ENCODE results near the gene NUP42. TPM values are rescaled to one million over a fixed set of nuclear protein-coding genes. Genes with fewer than 3 reads are reported as not detected.
A peak's percentile ranks its signal among the peaks of the same experiment; 100 is the strongest.

The NUP42 gene
- total and polyA plus RNA-seq, 10 of the 15 experiments (the other 5 are each of a cell fraction or from before 2014, with no cell fraction given) = 48.6 to 124 (median 74.3) TPM

GRCh38 chr7:23181684-23182553 lies at the start of gene NUP42 (continued):
- no peak for TF ChIP-seq BCL3 (IDR thresholded peaks at IDR 0.05; ENCODE audit: borderline replicate concordance, insufficient read depth, low read depth, low read length, poor library complexity, severe bottlenecking)
- no peak for TF ChIP-seq NFIC (IDR thresholded peaks at IDR 0.05; ENCODE audit: low read depth, low read length)
- no peak for TF ChIP-seq SREBF2 (IDR thresholded peaks at IDR 0.05; ENCODE audit: low read length)
- no peak for TF ChIP-seq JUNB (IDR thresholded peaks at IDR 0.05)
- peak; percentile 65 for TF ChIP-seq HCFC1 (IDR thresholded peaks at IDR 0.05; ENCODE audit: low read length)
- peak; percentile 94 for TF ChIP-seq RELB (IDR thresholded peaks at IDR 0.05; ENCODE audit: low read depth)
- TF ChIP-seq FOXK2 (IDR thresholded peaks at IDR 0.05) = no peak
- TF ChIP-seq SUPT20H (IDR thresholded peaks at IDR 0.05; ENCODE audit: borderline replicate concordance, control insufficient read depth, low read depth, low read length) = no peak
- no peak for TF ChIP-seq CTCF (IDR thresholded peaks at IDR 0.05 in 2 of 3, conservative IDR thresholded peaks at IDR 0.05 in 1 of 3; ENCODE audit: control insufficient read depth in 2 of 3, extremely low read depth in 1 of 3, insufficient read depth in 1 of 3, low read depth in 3 of 3, low read length in 3 of 3)
- no peak for TF ChIP-seq IRF3 (IDR thresholded peaks at IDR 0.05)
- peak; percentile 77; the same call in 1 of the 2 replicates for TF ChIP-seq CHD2 (IDR thresholded peaks at IDR 0.05; ENCODE audit: borderline replicate concordance, low read depth, low read length)
- TF ChIP-seq POLR2A (IDR thresholded peaks at IDR 0.05; ENCODE audit: low read depth, low read length) = peak; percentile 99
- TF ChIP-seq EED (IDR thresholded peaks at IDR 0.05; ENCODE audit: low read depth) = peak; percentile 35; the same call in 1 of the 2 replicates
- peak; percentile 28; the same call in 1 of the 2 replicates for TF ChIP-seq SMARCA5 (IDR thresholded peaks at IDR 0.05)
- peak; percentile 98 for TF ChIP-seq MXI1 (IDR thresholded peaks at IDR 0.05; ENCODE audit: low read depth, low read length)
- TF ChIP-seq TCF3 (IDR thresholded peaks at IDR 0.05; ENCODE audit: borderline replicate concordance, insufficient read depth, low read depth, low read length) = peak; percentile 17; the same call in 1 of the 2 replicates
- TF ChIP-seq EGR1 (IDR thresholded peaks at IDR 0.05; ENCODE audit: borderline replicate concordance in 1 of 2, low read depth in 2 of 2, low read length in 2 of 2) = no peak
- no peak for TF ChIP-seq NR2C2 (IDR thresholded peaks at IDR 0.05; ENCODE audit: borderline replicate concordance, control insufficient read depth, insufficient read length, low read depth)
- no peak for TF ChIP-seq STAT3 (IDR thresholded peaks at IDR 0.05; ENCODE audit: low read depth, low read length)
- no peak for TF ChIP-seq REST (IDR thresholded peaks at IDR 0.05; ENCODE audit: low read depth, low read length)
